Neural cell (in vitro differentiated cells): Measurements from ENCODE around the gene MPHOSPH9. TPM values are rescaled to one million over a fixed set of nuclear protein-coding genes. Genes with fewer than 3 reads are reported as not detected.

Experiments
- H2AFZ ChIP-seq: fragments of 200-600, 300-800 bp; sonication (generic), shearing (Covaris generic); 2 replicates; pipeline ENCODE4 v1.6.0; 2014; ENCODE audit warnings: low read depth, mild to moderate bottlenecking, antibody characterized with exemption, low read length, moderate library complexity
- H3F3A ChIP-seq: fragments of 200-600 bp; shearing (Covaris generic); 2 replicates; pipeline ENCODE4 v1.6.1; 2016; ENCODE audit warnings: mild to moderate bottlenecking, moderate library complexity, mixed read lengths, antibody characterized with exemption, low read length; ENCODE audit not compliant: insufficient read depth, poor library complexity, severe bottlenecking
- H3K27ac ChIP-seq: fragments of 200-600, 300-800 bp; sonication (generic), shearing (Covaris generic); 2 replicates; pipeline ENCODE4 v1.5.1; 2014; ENCODE audit warnings: mild to moderate bottlenecking, low read length, moderate library complexity
- H3K27me3 ChIP-seq: fragments of 300-800, 200-600 bp; sonication (generic), shearing (Covaris generic); 2 replicates; pipeline ENCODE4 v1.6.0; 2014; ENCODE audit warnings: mild to moderate bottlenecking, low read depth, low read length, moderate library complexity; ENCODE audit not compliant: insufficient read depth
- H3K36me3 ChIP-seq: fragments of 300-800, 200-600 bp; sonication (generic), shearing (Covaris generic); 2 replicates; pipeline ENCODE4 v1.5.1; 2014; ENCODE audit warnings: mild to moderate bottlenecking, antibody characterized with exemption, low read length, moderate library complexity; ENCODE audit not compliant: insufficient read depth
- H3K4me2 ChIP-seq: fragments of 300-800, 200-600 bp; sonication (generic), shearing (Covaris generic); 2 replicates; pipeline ENCODE4 v1.6.0; 2014; ENCODE audit warnings: mild to moderate bottlenecking, low read length
- H3K4me3 ChIP-seq: fragments of 300-800, 200-600 bp; sonication (generic), shearing (Covaris generic); 2 replicates; pipeline ENCODE4 v1.5.1; 2014; ENCODE audit warnings: mild to moderate bottlenecking, low read length, moderate library complexity
- H3K79me2 ChIP-seq: fragments of 200-600 bp; shearing (Covaris generic); replicated peaks from 2 replicates; pipeline ENCODE4 v1.6.0; 2014; ENCODE audit warnings: mild to moderate bottlenecking, low read length, moderate library complexity; ENCODE audit not compliant: insufficient read depth
- H3K9ac ChIP-seq: fragments of 300-800, 200-600 bp; sonication (generic), shearing (Covaris generic); 2 replicates; pipeline ENCODE4 v1.6.1; 2016; ENCODE audit warnings: mild to moderate bottlenecking, low read length, mixed read lengths
- H3K9me2 ChIP-seq: fragments of 200-600 bp; shearing (Covaris generic); 2 replicates; pipeline ENCODE4 v1.6.1; 2016; ENCODE audit warnings: mild to moderate bottlenecking, low read length, mixed read lengths; ENCODE audit not compliant: insufficient read depth
- H3K9me3 ChIP-seq: fragments of 200-600, 300-800 bp; sonication (generic), shearing (Covaris generic); 2 replicates; pipeline ENCODE4 v1.6.1; 2016; ENCODE audit warnings: mild to moderate bottlenecking, mixed run types, low read length, moderate library complexity, mixed read lengths
- H4K20me1 ChIP-seq: fragments of 200-600 bp; shearing (Covaris generic); 2 replicates; pipeline ENCODE4 v1.6.1; 2016; ENCODE audit warnings: mild to moderate bottlenecking, mixed run types; ENCODE audit not compliant: insufficient read depth
- EP300 ChIP-seq: fragments of 450-650 bp; conservative IDR thresholded peaks from 2 replicates; pipeline ENCODE4 v1.6.1; 2014; ENCODE audit warnings: antibody characterized with exemption, mild to moderate bottlenecking, moderate library complexity; ENCODE audit not compliant: poor library complexity, severe bottlenecking
- EZH2 ChIP-seq: fragments of 200-600, 300-800 bp; shearing (Covaris generic), sonication (generic); IDR thresholded peaks from 2 replicates; pipeline ENCODE4 v1.6.1; 2014; ENCODE audit warnings: antibody characterized with exemption, low read length, borderline replicate concordance, mild to moderate bottlenecking; ENCODE audit not compliant: insufficient read depth, poor library complexity, severe bottlenecking
- MXI1 ChIP-seq: fragments of 450-650 bp; conservative IDR thresholded peaks from 2 replicates; pipeline ENCODE4 v1.6.1; 2014; ENCODE audit warnings: antibody characterized with exemption, mild to moderate bottlenecking; ENCODE audit not compliant: poor library complexity, severe bottlenecking
- POLR2AphosphoS5 ChIP-seq: IDR thresholded peaks from 2 replicates; pipeline ENCODE4 v1.6.1; 2012
- RAD21 ChIP-seq: fragments of 450-650 bp; conservative IDR thresholded peaks from 2 replicates; pipeline ENCODE4 v1.6.1; 2014; ENCODE audit warnings: antibody characterized with exemption, mild to moderate bottlenecking, moderate library complexity
- SMC3 ChIP-seq: fragments of 450-650 bp; conservative IDR thresholded peaks from 2 replicates; pipeline ENCODE4 v1.6.1; 2014; ENCODE audit warnings: antibody characterized with exemption, mild to moderate bottlenecking, moderate library complexity; ENCODE audit not compliant: poor library complexity
- TAF1 ChIP-seq: IDR thresholded peaks from 2 replicates; pipeline ENCODE4 v1.6.1; 2012; ENCODE audit warnings: low read depth
- polyA plus RNA-seq: library from polyadenylated mRNA; depleted of rRNA; stranded (reverse); fragments of >200 nt; gene quantifications from 2 replicates; pipeline ENCODE4 v1.2.3, GENCODE V29; 2014
- TF ChIP-seq, protein P1 (sequence below): IDR thresholded peaks from 2 replicates; pipeline ENCODE4 v1.6.1; 2012; ENCODE audit warnings: borderline replicate concordance
- TF ChIP-seq, protein P2 (sequence below): fragments of 450-650 bp; IDR thresholded peaks from 2 replicates; pipeline ENCODE4 v1.5.1; 2014; ENCODE audit warnings: antibody characterized with exemption, mild to moderate bottlenecking, moderate library complexity; ENCODE audit not compliant: poor library complexity, severe bottlenecking

MPHOSPH9 gene
- polyA plus RNA-seq, 1 donor from 2014 or later: 59.1 TPM

DNA sequence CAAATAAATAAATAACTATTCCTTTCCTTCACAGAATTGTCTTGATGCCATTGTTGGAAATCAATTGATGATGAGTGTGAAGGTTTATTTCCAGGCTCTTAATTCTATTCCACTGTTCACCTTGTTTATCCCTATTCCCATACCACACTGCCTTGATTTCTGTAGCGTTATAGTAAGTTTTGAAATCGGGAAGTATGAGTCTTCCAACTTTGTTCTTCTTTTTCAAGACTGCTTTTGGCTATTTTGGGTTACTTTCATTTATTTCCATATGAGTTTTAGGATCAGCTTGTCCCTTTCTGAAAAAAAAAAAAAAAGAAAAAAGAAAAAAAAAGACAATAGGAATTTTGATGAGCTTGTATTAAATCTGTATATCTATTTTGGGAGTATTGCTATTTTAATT, 48.0 kb upstream of the MPHOSPH9 start:
- H3K36me3 ChIP-seq: no peaks in the 10 kb centered on the region
- H3K9me3 ChIP-seq: no peaks in the 10 kb centered on the region
- H3F3A ChIP-seq: no peaks in the 10 kb centered on the region
- H3K27ac ChIP-seq: no peak overlapping the region
- H3K9ac ChIP-seq: no peak overlapping the region
- no peaks in the 10 kb centered on the region for H3K79me2 ChIP-seq
- no peaks in the 10 kb centered on the region for H3K27me3 ChIP-seq
- H3K9me2 ChIP-seq: no peaks in the 10 kb centered on the region
- H4K20me1 ChIP-seq: no peaks in the 10 kb centered on the region
- TF ChIP-seq EP300 (no peak), SMC3 (no peak), TAF1 (no peak), RAD21 (no peak), POLR2AphosphoS5 (no peak), EZH2 (no peak), MXI1 (no peak)
- TF ChIP-seq, protein P1, sequence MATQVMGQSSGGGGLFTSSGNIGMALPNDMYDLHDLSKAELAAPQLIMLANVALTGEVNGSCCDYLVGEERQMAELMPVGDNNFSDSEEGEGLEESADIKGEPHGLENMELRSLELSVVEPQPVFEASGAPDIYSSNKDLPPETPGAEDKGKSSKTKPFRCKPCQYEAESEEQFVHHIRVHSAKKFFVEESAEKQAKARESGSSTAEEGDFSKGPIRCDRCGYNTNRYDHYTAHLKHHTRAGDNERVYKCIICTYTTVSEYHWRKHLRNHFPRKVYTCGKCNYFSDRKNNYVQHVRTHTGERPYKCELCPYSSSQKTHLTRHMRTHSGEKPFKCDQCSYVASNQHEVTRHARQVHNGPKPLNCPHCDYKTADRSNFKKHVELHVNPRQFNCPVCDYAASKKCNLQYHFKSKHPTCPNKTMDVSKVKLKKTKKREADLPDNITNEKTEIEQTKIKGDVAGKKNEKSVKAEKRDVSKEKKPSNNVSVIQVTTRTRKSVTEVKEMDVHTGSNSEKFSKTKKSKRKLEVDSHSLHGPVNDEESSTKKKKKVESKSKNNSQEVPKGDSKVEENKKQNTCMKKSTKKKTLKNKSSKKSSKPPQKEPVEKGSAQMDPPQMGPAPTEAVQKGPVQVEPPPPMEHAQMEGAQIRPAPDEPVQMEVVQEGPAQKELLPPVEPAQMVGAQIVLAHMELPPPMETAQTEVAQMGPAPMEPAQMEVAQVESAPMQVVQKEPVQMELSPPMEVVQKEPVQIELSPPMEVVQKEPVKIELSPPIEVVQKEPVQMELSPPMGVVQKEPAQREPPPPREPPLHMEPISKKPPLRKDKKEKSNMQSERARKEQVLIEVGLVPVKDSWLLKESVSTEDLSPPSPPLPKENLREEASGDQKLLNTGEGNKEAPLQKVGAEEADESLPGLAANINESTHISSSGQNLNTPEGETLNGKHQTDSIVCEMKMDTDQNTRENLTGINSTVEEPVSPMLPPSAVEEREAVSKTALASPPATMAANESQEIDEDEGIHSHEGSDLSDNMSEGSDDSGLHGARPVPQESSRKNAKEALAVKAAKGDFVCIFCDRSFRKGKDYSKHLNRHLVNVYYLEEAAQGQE: no peak
- TF ChIP-seq, protein P2, sequence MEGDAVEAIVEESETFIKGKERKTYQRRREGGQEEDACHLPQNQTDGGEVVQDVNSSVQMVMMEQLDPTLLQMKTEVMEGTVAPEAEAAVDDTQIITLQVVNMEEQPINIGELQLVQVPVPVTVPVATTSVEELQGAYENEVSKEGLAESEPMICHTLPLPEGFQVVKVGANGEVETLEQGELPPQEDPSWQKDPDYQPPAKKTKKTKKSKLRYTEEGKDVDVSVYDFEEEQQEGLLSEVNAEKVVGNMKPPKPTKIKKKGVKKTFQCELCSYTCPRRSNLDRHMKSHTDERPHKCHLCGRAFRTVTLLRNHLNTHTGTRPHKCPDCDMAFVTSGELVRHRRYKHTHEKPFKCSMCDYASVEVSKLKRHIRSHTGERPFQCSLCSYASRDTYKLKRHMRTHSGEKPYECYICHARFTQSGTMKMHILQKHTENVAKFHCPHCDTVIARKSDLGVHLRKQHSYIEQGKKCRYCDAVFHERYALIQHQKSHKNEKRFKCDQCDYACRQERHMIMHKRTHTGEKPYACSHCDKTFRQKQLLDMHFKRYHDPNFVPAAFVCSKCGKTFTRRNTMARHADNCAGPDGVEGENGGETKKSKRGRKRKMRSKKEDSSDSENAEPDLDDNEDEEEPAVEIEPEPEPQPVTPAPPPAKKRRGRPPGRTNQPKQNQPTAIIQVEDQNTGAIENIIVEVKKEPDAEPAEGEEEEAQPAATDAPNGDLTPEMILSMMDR: no peak
- no peak overlapping the region for H2AFZ ChIP-seq
- H3K4me3 ChIP-seq: no peak overlapping the region
- no peak overlapping the region for H3K4me2 ChIP-seq

GRCh38 chr12:123278101-123278627, 45.2 kb upstream of the MPHOSPH9 start:
- no peak overlapping the region for H3K4me2 ChIP-seq
- H3F3A ChIP-seq: no peaks in the 10 kb centered on the region
- TF ChIP-seq POLR2AphosphoS5 (no peak), SMC3 (no peak), RAD21 (no peak), MXI1 (no peak), TAF1 (no peak), EP300 (no peak), EZH2 (no peak)
- TF ChIP-seq, protein P2: no peak
- TF ChIP-seq, protein P1: no peak
- no peak overlapping the region for H3K27ac ChIP-seq
- H3K79me2 ChIP-seq: peaks cover 11% of the 10 kb centered on the region
- H3K9ac ChIP-seq: no peak overlapping the region
- no peaks in the 10 kb centered on the region for H3K36me3 ChIP-seq
- no peaks in the 10 kb centered on the region for H3K27me3 ChIP-seq
- no peak overlapping the region for H2AFZ ChIP-seq
- no peak overlapping the region for H3K4me3 ChIP-seq
- H4K20me1 ChIP-seq: no peaks in the 10 kb centered on the region
- no peaks in the 10 kb centered on the region for H3K9me2 ChIP-seq
- H3K9me3 ChIP-seq: no peaks in the 10 kb centered on the region
